ENCODE measurements around the gene ASIP.

- no peak for TF ChIP-seq CTCF (IDR thresholded peaks at IDR 0.05; ENCODE audit: low read length)
- no peak for TF ChIP-seq EZH2phosphoT487 (IDR thresholded peaks at IDR 0.05; ENCODE audit: low read length)
- no peak for TF ChIP-seq EZH2 (optimal IDR thresholded peaks at IDR 0.05; ENCODE audit: low read depth, low read length)
Observed at GRCh38 chr20:34193051-34193450, 48.2 kb upstream of the ASIP start.
